ENCODE results near the gene BDH1.

The BDH1 gene

DNA sequence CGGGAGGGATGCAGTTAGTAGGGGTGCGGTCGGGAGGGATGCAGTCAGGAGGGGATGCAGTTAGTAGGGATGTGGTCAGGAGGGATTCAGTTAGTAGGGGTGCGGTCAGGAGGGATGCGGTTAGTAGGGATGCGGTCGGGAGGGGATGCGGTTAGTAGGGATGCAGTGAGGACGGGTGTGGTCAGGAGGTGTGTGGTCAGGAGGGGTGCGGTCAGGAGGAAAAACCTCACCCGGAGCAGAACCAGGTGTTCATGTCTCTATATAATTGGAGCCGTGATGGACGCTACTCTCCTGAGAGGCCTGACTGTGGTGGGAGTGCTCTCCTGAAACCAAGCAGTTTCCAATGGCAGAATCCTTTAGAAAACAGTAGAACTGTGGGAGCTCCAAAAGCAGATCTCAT lies 95.8 kb downstream of the BDH1 start:
- DNase-seq (ENCODE audit: low spot score) = no peak

All from hepatic stellate cell (primary cell).